H1 (cell line): ENCODE results near the gene GLRX3. TPM values are rescaled to one million over a fixed set of nuclear protein-coding genes. Genes with fewer than 3 reads are reported as not detected.

ENCODE experiments used
- CTCF ChIA-PET: fragments of 300-600 bp; sonication (Branson Sonifier 250); formaldehyde crosslinking; loops from one replicate; lab custom pipeline; 2021; ENCODE audit not compliant: partially characterized antibody; lab: Charles Lee
- POLR2A ChIA-PET: fragments of 300-600 bp; sonication (Branson Sonifier 250); formaldehyde crosslinking; loops from one replicate; lab custom pipeline; 2021; ENCODE audit warnings: inconsistent platforms; ENCODE audit not compliant: partially characterized antibody; lab: Charles Lee
- DNase-seq, 2 experiments: peaks; one replicate each; pipeline versions ENCODE4 v3.0.0 to v3.0.0-alpha.2; 2010 to 2022; ENCODE audit warnings: low spot score in 2 of 2, low read depth in 1 of 2, mixed read lengths in 1 of 2
- FAIRE-seq: peaks from 2 replicates; lab custom pipeline; 2011; peaks lifted over from hg19 to GRCh38; lab: Jason Lieb, UNC
- H2AFZ ChIP-seq: 2 replicates; pipeline ENCODE4 v1.8.1; 2012; ENCODE audit warnings: low read length, inconsistent platforms
- H2AK5ac ChIP-seq: 2 replicates; pipeline ENCODE4 v1.6.1; 2013; ENCODE audit warnings: low read depth, low read length
- H2BK120ac ChIP-seq: replicated peaks from 2 replicates; pipeline ENCODE3; 2013; ENCODE audit warnings: low read depth, low read length, inconsistent platforms
- H2BK12ac ChIP-seq: 2 replicates; pipeline ENCODE4 v1.6.1; 2013; ENCODE audit warnings: low read depth, low read length
- H2BK15ac ChIP-seq: 2 replicates; pipeline ENCODE4 v1.6.1; 2013; ENCODE audit warnings: low read length
- H2BK20ac ChIP-seq: 2 replicates; pipeline ENCODE4 v1.6.1; 2013; ENCODE audit warnings: low read length
- H2BK5ac ChIP-seq: 2 replicates; pipeline ENCODE4 v1.6.1; 2013; ENCODE audit warnings: low read depth, low read length
- H3K14ac ChIP-seq: 2 replicates; pipeline ENCODE4 v1.6.1; 2013; ENCODE audit warnings: inconsistent platforms; ENCODE audit not compliant: insufficient read length
- H3K18ac ChIP-seq: 2 replicates; pipeline ENCODE4 v1.6.1; 2013; ENCODE audit warnings: low read length; ENCODE audit errors: extremely low read depth
- H3K23ac ChIP-seq: 2 replicates; pipeline ENCODE4 v1.6.1; 2013; ENCODE audit warnings: inconsistent platforms; ENCODE audit not compliant: insufficient read length
- H3K23me2 ChIP-seq: 2 replicates; pipeline ENCODE4 v1.6.1; 2013; ENCODE audit warnings: low read depth, low read length
- H3K27ac ChIP-seq: 2 replicates; pipeline ENCODE4 v1.6.1; 2011; ENCODE audit warnings: low read depth, low read length, inconsistent platforms
- H3K27me3 ChIP-seq, 4 experiments: replicated peaks in 1 of 4; 1 replicate in 1 of 4; 2 replicates in 3 of 4; pipeline versions ENCODE4 v1.6.1 to v1.8.1; 2011 to 2013; ENCODE audit warnings: low read length in 3 of 4, mild to moderate bottlenecking in 3 of 4, inconsistent platforms in 2 of 4, mixed read lengths in 2 of 4, moderate library complexity in 1 of 4; ENCODE audit not compliant: control insufficient read depth in 3 of 4, insufficient read depth in 3 of 4; ENCODE audit errors: extremely low read depth in 1 of 4
- H3K36me3 ChIP-seq, 4 experiments: 2 replicates each; pipeline versions ENCODE4 v1.6.1 to v1.8.1; 2011 to 2013; ENCODE audit warnings: mild to moderate bottlenecking in 4 of 4, low read length in 3 of 4, moderate library complexity in 2 of 4, control low read depth in 1 of 4, inconsistent platforms in 1 of 4; ENCODE audit not compliant: insufficient read depth in 4 of 4, control insufficient read depth in 2 of 4
- H3K4ac ChIP-seq: replicated peaks from 2 replicates; pipeline ENCODE3; 2013; ENCODE audit warnings: low read length, low read depth, mixed read lengths, inconsistent platforms; ENCODE audit not compliant: insufficient read length
- H3K4me1 ChIP-seq, 4 experiments: replicated peaks in 1 of 4; 1 replicate in 1 of 4; 2 replicates in 3 of 4; pipeline versions ENCODE4 v1.6.1 to v1.8.1; 2011 to 2013; ENCODE audit warnings: low read length in 3 of 4, inconsistent platforms in 2 of 4, mixed read lengths in 1 of 4; ENCODE audit not compliant: insufficient read depth in 4 of 4, control insufficient read depth in 3 of 4
- H3K4me2 ChIP-seq, 2 experiments: 2 replicates each; pipeline versions ENCODE4 v1.6.1 to v1.8.1; 2011 to 2013; ENCODE audit warnings: low read depth in 2 of 2, low read length in 2 of 2, control low read depth in 1 of 2, inconsistent platforms in 1 of 2, mild to moderate bottlenecking in 1 of 2; ENCODE audit not compliant: insufficient read depth in 1 of 2
- H3K4me3 ChIP-seq, 4 experiments: fragments of 200-600, 300-600 bp in 1 of 4; sonication (generic), shearing (Covaris generic), sonication (Bioruptor Twin) in 1 of 4; 2 replicates each; pipeline versions ENCODE4 v1.5.1 to v1.8.1; 2011 to 2016; ENCODE audit warnings: low read length in 4 of 4, low read depth in 3 of 4, control low read depth in 2 of 4, inconsistent platforms in 2 of 4, mild to moderate bottlenecking in 2 of 4, mixed read lengths in 1 of 4, moderate library complexity in 1 of 4; ENCODE audit not compliant: insufficient read depth in 2 of 4; ENCODE audit errors: extremely low read depth in 1 of 4
- H3K56ac ChIP-seq: replicated peaks from 2 replicates; pipeline ENCODE3; 2013; ENCODE audit warnings: low read depth, mild to moderate bottlenecking, mixed read lengths, low read length, inconsistent platforms; ENCODE audit not compliant: insufficient read length
- H3K79me1 ChIP-seq: 2 replicates; pipeline ENCODE4 v1.6.1; 2013; ENCODE audit warnings: low read depth, low read length, control low read depth
- H3K79me2 ChIP-seq, 2 experiments: 2 replicates each; pipeline versions ENCODE4 v1.6.1 to v1.8.1; 2012 to 2013; ENCODE audit warnings: low read length in 2 of 2, mild to moderate bottlenecking in 2 of 2, inconsistent platforms in 1 of 2; ENCODE audit not compliant: insufficient read depth in 2 of 2, control insufficient read depth in 1 of 2
- H3K9ac ChIP-seq, 4 experiments: replicated peaks in 1 of 4; 1 replicate in 1 of 4; 2 replicates in 3 of 4; pipeline versions ENCODE4 v1.6.1 to v1.8.1; 2011 to 2013; ENCODE audit warnings: low read depth in 3 of 4, low read length in 3 of 4, control low read depth in 2 of 4, mild to moderate bottlenecking in 2 of 4, moderate library complexity in 2 of 4, inconsistent platforms in 1 of 4; ENCODE audit errors: extremely low read depth in 1 of 4
- H3K9me3 ChIP-seq, 2 experiments: 2 replicates each; pipeline versions ENCODE4 v1.6.1 to v1.8.1; 2012 to 2013; ENCODE audit warnings: mild to moderate bottlenecking in 2 of 2, moderate library complexity in 2 of 2, control low read depth in 1 of 2, inconsistent platforms in 1 of 2, low read depth in 1 of 2, low read length in 1 of 2, mixed read lengths in 1 of 2; ENCODE audit not compliant: insufficient read depth in 2 of 2
- H4K20me1 ChIP-seq, 2 experiments: replicated peaks in 1 of 2; 2 replicates each; pipeline versions ENCODE3 to v1.8.1; 2011 to 2013; ENCODE audit warnings: inconsistent platforms in 2 of 2, low read length in 2 of 2, mild to moderate bottlenecking in 1 of 2; ENCODE audit not compliant: insufficient read depth in 2 of 2, control insufficient read depth in 1 of 2
- H4K5ac ChIP-seq: 2 replicates; pipeline ENCODE4 v1.6.1; 2013; ENCODE audit warnings: low read length, low read depth, mixed read lengths, inconsistent platforms; ENCODE audit not compliant: insufficient read length
- H4K8ac ChIP-seq: 2 replicates; pipeline ENCODE4 v1.8.0; 2013; ENCODE audit warnings: mild to moderate bottlenecking, moderate library complexity, low read length, inconsistent platforms; ENCODE audit not compliant: insufficient read depth; ENCODE audit errors: extremely low read depth
- H4K91ac ChIP-seq: replicated peaks from 2 replicates; pipeline ENCODE3; 2013; ENCODE audit warnings: low read length, mixed read lengths, inconsistent platforms; ENCODE audit not compliant: insufficient read length
- EP300 ChIP-seq, 2 experiments: IDR thresholded peaks; 1 replicate in 1 of 2; 2 replicates in 1 of 2; pipeline ENCODE4 v1.6.1; 2011 to 2012; ENCODE audit warnings: low read depth in 2 of 2, low read length in 2 of 2, mild to moderate bottlenecking in 2 of 2, borderline replicate concordance in 1 of 2, inconsistent platforms in 1 of 2, moderate library complexity in 1 of 2
- EZH2 ChIP-seq: fragments of 200-600 bp; sonication (generic); IDR thresholded peaks from 2 replicates; pipeline ENCODE4 v1.7.1; 2012; ENCODE audit warnings: low read depth, mild to moderate bottlenecking, moderate library complexity, low read length, inconsistent platforms; ENCODE audit not compliant: severe bottlenecking
- KDM4A ChIP-seq: IDR thresholded peaks from one replicate; pipeline ENCODE4 v1.7.1; 2012; ENCODE audit warnings: low read depth, mild to moderate bottlenecking, moderate library complexity, low read length, inconsistent platforms; ENCODE audit not compliant: severe bottlenecking
- RBBP5 ChIP-seq: IDR thresholded peaks from 2 replicates; pipeline ENCODE4 v1.7.1; 2012; ENCODE audit warnings: low read depth, mild to moderate bottlenecking, inconsistent platforms, low read length, moderate library complexity, borderline replicate concordance
- TAF1 ChIP-seq: IDR thresholded peaks from 2 replicates; pipeline ENCODE4 v1.6.1; 2011; ENCODE audit warnings: mild to moderate bottlenecking, low read depth, low read length
- WGBS, 2 experiments: shearing (Covaris generic) in 1 of 2; methylation state at CpG; one replicate each; pipeline versions ENCODE4 v1.1.6 to v1.1.7; 2013 to 2015; ENCODE audit warnings: low lambda C conversion rate in 2 of 2, mixed read lengths in 2 of 2, inconsistent platforms in 1 of 2, low coverage in 1 of 2, missing lambda C conversion rate in 1 of 2; ENCODE audit not compliant: insufficient replicate concordance in 2 of 2, insufficient coverage in 1 of 2, insufficient read length in 1 of 2; ENCODE audit errors: extremely low coverage in 1 of 2, missing lambda C conversion rate in 1 of 2; 5-methylcytosine and 5-hydroxymethylcytosine counted together
- polyA plus RNA-seq, 7 experiments: library from polyadenylated mRNA; depleted of rRNA in 3 of 7; stranded (reverse) in 5 of 7; unstranded in 2 of 7; fragments of >200 nt in 5 of 7; fragments of 200-250 nt in 2 of 7; gene quantifications; 1 replicate in 5 of 7; 2 replicates in 1 of 7; 4 replicates in 1 of 7; pipeline versions ENCODE4 v1.2.1 to v1.2.3, GENCODE V29; 2011 to 2013; ENCODE audit warnings: missing spikeins in 2 of 7, mixed read lengths in 2 of 7
- total RNA-seq: library from RNA; stranded (reverse); fragmentation: NEBNext Ultra II Directional; extraction: Animal tissue kit (Norgen Biotek cat#: 25700); gene quantifications from 2 replicates; pipeline ENCODE4 v1.2.1, GENCODE V29; 2021
- TF ChIP-seq, protein P1 (sequence below): IDR thresholded peaks from 2 replicates; pipeline ENCODE4 v1.6.1; 2012; ENCODE audit warnings: low read length, inconsistent platforms

The GLRX3 gene
- total and polyA plus RNA-seq, 2 of the 8 experiments (the other 6 are each of a cell fraction or from before 2014, with no cell fraction given), result 59.9 to 157 TPM

DNA sequence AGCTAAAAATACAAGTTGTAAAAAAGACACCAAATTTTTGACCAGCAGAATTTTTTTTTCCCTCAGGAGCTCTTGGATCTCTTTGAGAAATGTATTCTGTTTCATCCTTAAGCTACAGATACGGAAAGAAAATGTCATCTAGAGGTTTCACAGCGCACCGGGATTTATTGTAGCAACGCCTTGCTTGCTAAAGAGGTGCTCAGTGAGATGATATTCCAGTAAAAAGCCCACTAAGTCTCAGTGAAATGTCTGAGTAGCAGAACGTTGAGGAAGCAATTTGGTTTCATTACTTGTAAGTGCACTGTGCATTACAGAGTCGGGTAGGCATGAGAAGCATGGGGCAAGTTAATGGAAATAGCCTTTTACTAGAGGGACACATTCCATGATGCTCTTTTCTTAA is 62.5 kb downstream of the GLRX3 start:
- no peak overlapping the region for H3K27ac ChIP-seq
- H2BK20ac ChIP-seq, result no peak overlapping the region
- H4K5ac ChIP-seq, result no peak overlapping the region
- TF ChIP-seq KDM4A (no peak), TAF1 (no peak), EP300 (IDR thresholded peaks at IDR 0.05; ENCODE audit: borderline replicate concordance in 1 of 2, low read depth in 2 of 2, low read length in 2 of 2) (no peak), EZH2 (no peak), RBBP5 (no peak)
- TF ChIP-seq, protein P1, sequence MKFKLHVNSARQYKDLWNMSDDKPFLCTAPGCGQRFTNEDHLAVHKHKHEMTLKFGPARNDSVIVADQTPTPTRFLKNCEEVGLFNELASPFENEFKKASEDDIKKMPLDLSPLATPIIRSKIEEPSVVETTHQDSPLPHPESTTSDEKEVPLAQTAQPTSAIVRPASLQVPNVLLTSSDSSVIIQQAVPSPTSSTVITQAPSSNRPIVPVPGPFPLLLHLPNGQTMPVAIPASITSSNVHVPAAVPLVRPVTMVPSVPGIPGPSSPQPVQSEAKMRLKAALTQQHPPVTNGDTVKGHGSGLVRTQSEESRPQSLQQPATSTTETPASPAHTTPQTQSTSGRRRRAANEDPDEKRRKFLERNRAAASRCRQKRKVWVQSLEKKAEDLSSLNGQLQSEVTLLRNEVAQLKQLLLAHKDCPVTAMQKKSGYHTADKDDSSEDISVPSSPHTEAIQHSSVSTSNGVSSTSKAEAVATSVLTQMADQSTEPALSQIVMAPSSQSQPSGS, result no peak
- H2AK5ac ChIP-seq, result no peak overlapping the region
- 91% methylated on average over 6 of the region's 6 CpGs; no CpG with 5 or more reads in 1 of the 2 experiments for WGBS, 2 experiments
- ChIA-PET CTCF (interaction anchor here (0.7 to 1.6 kb wide), 2 partner anchors 33 to 1460 kb away, joined by 3 to 4 read pairs; no protein-coding TSS in a partner anchor), POLR2A (no interaction called here)
- no peak overlapping the region for H3K4me3 ChIP-seq
- H4K8ac ChIP-seq, result no peak overlapping the region
- no peak for FAIRE-seq
- H3K9ac ChIP-seq, result no peak overlapping the region
- no peak overlapping the region for H2BK12ac ChIP-seq
- H3K18ac ChIP-seq, result no peak overlapping the region
- H3K14ac ChIP-seq, result no peak overlapping the region
- H3K56ac ChIP-seq, result no peak overlapping the region
- H3K27me3 ChIP-seq, result no peaks in the 10 kb centered on the region
- H2BK5ac ChIP-seq, result no peak overlapping the region
- H3K4me1 ChIP-seq, result peaks cover 0 to 4% (median 3%) of the 10 kb centered on the region in 4 experiments; a peak in 2 of 7 replicates
- no peak overlapping the region for H3K4ac ChIP-seq
- no peaks in the 10 kb centered on the region for H3K23me2 ChIP-seq
- H3K9me3 ChIP-seq, result no peaks in the 10 kb centered on the region
- no peak overlapping the region for H2AFZ ChIP-seq
- no peak overlapping the region for H2BK120ac ChIP-seq
- H3K79me1 ChIP-seq, result no peaks in the 10 kb centered on the region
- no peaks in the 10 kb centered on the region for H3K79me2 ChIP-seq
- H3K23ac ChIP-seq, result no peak overlapping the region
- H4K20me1 ChIP-seq, result no peaks in the 10 kb centered on the region
- no peaks in the 10 kb centered on the region; a peak in 1 of 8 replicates for H3K36me3 ChIP-seq
- no peak for DNase-seq
- no peak overlapping the region for H4K91ac ChIP-seq
- no peak overlapping the region for H2BK15ac ChIP-seq
- H3K4me2 ChIP-seq, result no peak overlapping the region
